Right renal cortex interstitium (tissue), 3 donors: ENCODE data around the gene USP6. TPM values are rescaled to one million over a fixed set of nuclear protein-coding genes. Genes with fewer than 3 reads are reported as not detected.
"Not testable (repeated sequence)": the region's sequence is repeated elsewhere in the genome, so short reads cannot be mapped to it uniquely, and the experiment has no call there.

ENCODE experiments used
- DNase-seq, 3 donors: peaks; one replicate each; pipeline ENCODE4 v3.0.0-alpha.2; 2013; ENCODE audit warnings: low read depth in 3 of 3, low spot score in 2 of 3
- polyA plus RNA-seq, 3 donors: library from polyadenylated mRNA; unstranded; fragments of 120-200 nt; gene quantifications; one replicate each; pipeline ENCODE4 v1.2.1, GENCODE V29; 2013; ENCODE audit not compliant: insufficient read length in 3 of 3

USP6 gene
- polyA plus RNA-seq, 3 donors, result 2.0 to 2.8 (median 2.8) TPM

DNA sequence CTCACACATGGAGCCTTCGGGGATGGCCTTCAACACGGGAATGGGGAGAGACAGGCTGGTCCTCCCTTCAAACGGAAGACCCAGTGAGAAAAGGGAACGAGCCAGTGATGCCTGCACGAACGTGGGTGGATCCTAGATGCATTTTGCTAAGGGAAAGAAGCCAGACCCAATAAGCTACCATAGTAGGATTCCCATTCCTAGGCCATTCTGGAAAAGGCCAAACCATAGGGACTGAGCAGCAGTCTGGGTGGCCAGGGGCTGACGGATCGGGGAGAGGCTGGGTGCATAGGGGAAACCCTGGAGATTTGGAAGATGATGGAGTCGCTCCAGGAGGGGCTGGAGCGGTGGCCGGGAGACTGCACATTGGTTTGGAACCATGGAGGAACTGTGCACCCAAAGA is 18.7 kb downstream of the USP6 start:
- not testable (repeated sequence) for DNase-seq

DNA sequence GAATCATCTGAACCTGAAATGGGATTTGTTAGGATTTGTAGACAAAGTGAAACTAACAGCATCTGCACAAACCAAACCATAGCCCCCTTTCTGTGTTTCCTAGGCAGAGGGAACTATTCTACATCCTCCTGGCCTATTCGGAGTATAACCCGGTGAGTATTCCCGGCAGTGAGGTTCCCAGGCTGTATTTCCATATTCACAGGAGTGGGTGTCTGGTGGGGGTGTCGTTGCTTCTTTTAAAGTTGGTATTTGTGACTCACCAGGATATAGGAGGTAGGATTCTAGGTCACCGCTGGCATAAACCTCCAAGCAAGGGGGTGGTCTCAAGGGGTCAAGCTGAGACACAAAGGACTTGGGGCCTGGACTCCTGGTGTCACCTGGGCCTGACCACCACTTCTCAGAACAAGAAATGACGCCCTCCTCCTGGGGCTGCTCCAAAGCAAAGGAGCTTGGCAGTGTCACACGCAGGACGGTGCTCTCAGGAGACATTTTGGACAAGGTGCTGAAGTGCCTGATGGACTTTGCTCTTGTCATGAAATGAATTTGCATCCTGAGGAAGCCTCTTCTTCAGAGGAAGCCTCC is 19.4 kb downstream of the USP6 start:
- DNase-seq, result not testable (repeated sequence)

DNA sequence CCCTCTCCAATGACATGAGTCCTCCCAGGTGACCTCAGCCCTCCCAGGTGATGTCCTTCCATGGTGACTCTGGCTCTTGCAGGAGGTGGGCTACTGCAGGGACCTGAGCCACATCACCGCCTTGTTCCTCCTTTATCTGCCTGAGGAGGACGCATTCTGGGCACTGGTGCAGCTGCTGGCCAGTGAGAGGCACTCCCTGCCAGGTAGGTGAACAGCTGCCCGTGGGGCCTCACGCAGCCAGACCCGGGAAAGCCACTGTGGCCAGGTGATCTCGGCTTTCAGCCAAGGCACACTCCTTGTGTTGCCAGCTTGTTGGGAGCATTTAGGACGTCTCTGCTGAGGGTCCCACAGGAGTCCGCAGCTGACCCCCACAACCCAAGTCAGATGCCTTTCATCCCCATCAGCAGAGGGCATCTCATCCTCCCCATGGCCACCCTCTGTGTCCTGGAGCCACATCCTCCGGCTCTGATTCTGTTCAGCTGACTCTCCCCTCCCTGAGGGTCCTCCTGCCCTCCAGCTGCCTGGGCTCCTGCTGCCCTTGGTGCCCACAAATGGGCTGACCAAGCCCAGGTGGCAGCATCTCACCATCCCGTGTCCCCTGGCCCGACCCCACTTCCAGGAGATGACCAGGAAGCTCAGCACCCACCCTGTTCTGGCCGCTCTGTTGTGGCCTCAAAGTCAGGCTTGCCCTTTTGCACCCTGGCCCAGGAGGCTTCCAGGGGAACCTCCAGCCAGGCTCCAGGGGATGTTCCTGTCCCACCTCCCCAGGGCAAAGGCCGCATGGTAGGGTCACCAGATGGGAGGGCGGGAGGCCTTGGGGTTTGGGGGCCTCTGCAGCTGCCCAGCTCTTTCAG is 20.1 kb downstream of the USP6 start:
- DNase-seq, result no peak

DNA sequence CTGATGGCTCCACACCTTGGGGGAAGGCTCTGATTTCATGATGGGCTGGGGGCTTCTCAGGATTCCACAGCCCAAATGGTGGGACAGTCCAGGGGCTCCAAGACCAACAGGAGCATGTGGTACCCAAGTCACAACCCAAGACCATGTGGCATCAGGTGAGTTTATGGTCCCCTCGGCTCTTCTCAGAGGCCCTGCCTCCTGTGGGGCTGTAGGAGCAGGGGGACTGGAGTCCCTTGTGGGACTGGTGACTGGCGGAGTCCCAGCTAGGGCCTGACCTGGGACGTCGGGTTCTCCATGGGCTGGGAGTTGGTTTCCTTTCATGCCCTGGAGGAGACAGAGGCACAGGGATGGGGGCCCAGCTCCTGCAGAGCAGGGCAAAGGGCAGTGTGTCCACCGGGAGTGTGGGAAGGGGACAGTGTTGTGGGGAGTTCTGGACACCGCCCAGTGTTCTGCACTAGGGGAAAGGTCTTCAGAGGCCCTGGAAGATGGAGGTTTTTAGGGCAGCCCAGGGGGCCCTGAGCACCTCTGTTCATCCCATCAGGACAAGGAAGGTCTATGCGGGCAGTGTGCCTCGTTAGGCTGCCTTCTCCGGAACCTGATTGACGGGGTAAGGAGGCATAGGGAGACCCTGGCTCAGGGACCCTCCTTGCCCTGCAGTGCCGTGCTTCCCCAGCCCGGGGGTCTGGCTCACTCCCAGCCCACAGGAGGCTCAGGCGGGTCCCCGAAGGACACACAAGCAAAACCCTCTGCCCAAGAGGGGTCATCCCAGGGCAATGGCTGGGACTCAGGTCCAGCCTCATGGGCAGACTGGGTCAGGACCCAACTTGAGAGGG is 21.0 kb downstream of the USP6 start:
- DNase-seq, result not testable (repeated sequence)

DNA sequence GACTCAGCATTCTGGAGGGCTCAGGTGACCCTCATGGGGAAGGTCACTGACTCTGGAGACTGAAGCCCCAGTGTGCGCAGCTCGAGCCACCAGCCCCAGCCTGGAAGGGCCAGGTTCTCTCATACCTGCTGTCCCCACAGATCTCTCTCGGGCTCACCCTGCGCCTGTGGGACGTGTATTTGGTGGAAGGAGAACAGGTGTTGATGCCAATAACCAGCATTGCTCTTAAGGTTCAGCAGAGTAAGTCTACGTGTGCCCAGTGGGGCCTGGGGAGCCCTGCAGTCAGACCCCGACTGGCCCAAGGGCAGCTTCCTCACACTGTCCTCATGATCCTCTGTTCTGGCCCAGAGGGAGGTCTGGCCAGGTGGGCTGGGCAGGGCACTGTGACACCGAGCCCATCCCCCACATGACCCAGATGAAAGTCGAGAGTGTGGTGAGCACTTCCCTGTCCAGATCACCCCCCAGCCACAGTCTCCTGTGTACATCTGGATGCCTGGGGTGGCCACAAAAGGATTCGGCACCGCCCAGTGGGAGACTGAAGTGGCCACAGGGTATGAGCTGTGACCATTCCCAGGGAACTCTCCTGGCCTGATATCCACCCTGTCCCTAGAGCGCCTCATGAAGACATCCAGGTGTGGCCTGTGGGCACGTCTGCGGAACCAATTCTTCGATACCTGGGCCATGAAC is 21.8 kb downstream of the USP6 start:
- not testable (repeated sequence) for DNase-seq

DNA sequence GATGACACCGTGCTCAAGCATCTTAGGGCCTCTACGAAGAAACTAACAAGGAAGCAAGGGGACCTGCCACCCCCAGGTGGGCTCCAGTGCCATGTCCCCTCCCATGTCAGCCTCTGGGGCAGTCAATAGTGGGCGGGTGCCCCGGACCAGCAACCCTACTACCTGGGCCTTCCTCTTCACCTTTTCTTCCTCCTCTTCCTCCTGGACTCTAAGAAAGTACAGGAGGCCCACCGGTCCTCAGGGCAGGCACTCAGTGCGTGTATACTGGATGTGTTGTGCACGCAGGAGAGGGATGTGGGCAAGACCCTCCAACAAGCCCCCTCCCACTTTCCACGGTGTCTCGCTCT is 22.3 kb downstream of the USP6 start:
- DNase-seq, result not testable (repeated sequence)

DNA sequence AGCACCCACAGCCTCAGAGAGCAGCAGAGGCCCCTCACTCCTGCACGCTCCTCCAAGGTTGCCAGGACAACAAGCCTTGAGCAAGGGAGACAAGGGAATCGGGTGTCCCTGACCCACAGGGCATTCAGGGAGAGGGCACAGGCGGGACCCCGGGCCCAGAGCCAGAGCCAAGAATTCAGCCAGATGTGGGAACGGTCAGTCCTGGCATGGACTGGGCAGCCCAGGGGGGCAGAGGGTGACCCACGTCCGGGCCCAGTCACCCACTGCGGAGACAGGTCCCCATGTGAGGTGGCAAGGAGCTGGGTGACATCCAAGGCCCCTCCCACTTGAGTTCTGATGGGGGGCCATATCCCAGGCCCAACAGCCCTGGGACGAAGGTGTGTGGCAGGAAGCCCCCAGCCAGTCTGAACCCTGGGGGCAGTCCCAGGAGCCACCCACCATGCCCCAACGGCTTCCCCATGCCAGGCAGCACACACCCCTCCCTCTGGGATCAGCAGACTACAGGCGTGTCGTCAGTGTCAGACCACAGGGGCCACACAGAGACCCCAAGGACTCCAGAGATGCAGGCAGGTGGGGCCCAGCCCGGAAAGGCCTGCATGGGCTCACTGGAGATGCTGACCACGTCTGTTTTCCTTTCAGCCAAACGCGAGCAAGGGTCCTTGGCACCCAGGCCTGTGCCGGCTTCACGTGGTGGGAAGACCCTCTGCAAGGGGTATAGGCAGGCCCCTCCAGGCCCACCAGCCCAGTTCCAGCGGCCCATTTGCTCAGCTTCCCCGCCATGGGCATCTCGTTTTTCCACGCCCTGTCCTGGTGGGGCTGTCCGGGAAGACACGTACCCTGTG is 23.0 kb downstream of the USP6 start:
- no peak for DNase-seq

DNA sequence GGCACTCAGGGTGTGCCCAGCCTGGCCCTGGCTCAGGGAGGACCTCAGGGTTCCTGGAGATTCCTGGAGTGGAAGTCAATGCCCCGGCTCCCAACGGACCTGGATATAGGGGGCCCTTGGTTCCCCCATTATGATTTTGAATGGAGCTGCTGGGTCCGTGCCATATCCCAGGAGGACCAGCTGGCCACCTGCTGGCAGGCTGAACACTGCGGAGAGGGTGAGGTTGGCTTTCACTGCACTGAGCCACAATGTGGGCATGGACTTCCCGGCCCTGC is 23.6 kb downstream of the USP6 start:
- DNase-seq, result no peak

DNA sequence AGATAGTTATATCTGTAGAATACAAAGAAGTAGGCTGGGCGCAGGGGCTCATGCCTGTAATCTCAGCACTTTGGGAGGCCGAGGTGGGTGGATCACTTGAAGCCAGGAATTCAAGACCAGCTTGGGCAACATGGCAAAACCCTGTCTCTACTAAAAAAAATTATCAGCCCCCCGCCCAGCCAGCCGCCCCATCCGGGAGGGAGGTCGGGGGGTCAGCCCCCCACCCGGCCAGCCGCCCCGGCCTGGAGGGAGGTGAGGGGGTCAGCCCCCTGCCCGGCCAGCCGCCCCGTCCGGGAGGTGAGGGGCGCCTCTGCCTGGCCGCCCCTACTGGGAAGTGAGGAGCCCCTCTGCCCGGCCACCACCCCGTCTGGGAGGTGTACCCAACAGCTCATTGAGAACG is 27.0 kb downstream of the USP6 start:
- DNase-seq, result not testable (repeated sequence)

DNA sequence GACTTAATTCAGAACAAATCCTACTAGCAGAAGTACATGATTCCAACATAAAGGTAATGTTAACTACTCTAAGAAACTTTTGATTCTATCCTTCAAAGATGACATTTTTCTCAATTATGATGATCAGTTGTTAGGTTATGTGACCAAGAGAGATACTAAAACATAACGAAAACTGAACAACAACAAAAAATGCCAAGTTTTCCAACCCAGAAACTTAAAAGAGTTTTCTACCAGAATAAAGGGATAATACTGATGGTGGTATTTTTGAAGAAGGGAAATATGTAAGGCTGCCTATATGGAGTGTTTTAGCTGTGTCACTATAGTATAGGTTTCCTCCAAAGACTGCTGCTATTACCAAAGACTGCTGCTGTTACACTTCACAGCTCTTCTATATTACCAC is 30.3 kb downstream of the USP6 start:
- DNase-seq, result not testable (repeated sequence)

DNA sequence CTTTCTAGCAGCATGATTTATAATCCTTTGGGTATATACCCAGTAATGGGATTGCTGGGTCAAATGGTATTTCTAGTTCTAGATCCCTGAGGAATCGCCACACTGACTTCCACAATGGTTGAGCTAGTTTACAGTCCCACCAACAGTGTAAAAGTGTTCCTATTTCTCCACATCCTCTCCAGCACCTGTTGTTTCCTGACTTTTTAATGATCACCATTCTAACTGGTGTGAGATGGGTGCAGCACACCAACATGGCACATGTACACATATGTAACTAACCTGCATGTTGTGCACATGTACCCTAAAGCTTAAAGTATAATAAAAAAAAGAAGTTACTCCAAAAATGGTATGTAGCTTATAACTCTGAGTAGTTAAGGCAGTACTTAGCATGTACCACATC is 44.9 kb downstream of the USP6 start:
- not testable (repeated sequence) for DNase-seq

DNA sequence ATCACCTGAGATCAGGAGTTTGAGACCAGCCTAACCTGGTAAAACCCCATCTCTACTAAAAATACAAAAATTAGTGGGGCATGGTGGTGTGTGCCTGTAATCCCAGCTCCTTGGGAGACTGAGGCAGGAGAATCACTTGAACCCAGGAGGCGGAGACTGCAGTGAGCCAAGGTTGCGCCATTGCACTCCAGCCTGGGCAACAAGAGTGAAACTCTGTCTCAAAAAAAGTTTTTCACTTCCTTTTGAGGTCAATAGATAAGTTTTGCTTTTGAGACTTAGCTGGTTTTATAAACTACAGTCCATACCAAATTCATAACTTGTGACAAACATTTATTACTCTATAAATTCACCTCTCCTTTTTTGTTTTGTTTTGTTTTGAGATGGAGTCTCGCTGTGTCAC is 46.0 kb downstream of the USP6 start:
- not testable (repeated sequence) for DNase-seq

DNA sequence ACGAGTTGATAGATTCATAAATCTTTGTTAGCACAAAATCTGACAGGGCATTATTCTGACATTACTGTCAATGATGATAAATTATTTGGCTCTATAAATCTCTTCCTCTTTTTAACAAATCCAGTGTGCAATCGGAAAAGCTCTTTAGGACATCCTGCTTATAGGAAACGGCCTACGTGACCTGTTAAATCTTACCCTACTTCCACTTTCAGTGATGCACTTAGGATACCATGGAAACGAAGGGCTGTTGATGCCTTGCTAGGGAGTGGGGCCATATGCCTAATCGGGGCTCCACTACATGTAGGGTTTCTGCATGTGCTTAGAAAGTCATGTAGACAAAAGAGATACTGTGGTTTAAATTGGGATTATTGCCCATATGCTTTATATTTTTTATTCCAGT is 48.6 kb downstream of the USP6 start:
- no peak for DNase-seq

DNA sequence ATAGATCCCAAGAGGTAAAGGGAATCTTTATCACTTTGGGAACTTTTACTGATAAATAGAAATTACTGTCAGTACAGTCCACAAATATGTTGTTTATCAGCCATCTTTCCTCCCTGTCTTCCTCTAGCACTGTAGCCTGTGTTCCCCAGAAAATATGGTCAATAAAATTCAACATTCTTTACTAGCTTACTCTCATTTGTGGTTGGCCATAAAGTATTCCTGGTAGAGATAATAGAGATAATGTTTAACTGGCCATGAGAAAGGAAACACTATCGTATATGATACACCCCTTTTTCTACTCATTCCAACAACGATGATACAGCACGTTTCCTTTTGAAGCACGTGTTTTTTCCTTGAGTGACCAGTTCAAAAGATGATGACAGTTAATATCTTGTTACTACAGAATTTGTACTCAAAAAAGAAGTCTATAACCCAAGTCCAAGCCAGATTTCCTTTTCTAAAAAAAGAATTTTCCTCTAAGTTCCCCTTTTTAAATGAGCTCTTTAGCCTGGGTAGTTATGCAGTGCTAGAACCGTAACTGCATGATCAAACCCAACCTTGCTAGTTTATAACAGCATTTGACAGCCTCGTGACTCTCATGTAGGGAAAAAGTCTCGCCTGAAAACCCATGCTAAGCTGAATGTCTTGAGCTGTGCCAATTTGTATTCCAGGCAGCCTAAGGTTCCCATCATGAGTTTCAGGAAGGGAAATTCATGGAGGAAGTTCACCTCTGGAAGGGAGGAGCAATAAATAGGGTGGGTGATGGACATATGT is 50.1 kb downstream of the USP6 start:
- not testable (repeated sequence) for DNase-seq

DNA sequence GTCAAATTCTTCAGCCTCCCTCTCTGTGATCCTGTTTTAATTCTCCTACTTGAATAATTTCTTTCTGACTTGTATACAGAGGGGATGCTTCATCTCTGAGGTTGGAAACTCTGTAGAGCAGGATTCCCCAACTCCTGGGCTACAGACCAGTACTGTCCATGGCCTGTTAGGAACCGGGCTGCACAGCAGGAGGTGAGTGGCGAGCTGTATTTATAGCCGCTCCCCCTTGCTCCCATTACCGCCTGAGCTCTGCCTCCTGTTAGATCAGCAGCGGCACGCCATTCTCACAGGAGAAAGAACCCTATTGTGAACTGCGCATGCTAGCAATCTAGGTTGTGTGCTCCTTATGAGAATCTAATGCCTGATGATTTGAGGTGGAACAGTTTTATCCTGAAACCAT is 59.2 kb downstream of the USP6 start:
- DNase-seq, result not testable (repeated sequence)

DNA sequence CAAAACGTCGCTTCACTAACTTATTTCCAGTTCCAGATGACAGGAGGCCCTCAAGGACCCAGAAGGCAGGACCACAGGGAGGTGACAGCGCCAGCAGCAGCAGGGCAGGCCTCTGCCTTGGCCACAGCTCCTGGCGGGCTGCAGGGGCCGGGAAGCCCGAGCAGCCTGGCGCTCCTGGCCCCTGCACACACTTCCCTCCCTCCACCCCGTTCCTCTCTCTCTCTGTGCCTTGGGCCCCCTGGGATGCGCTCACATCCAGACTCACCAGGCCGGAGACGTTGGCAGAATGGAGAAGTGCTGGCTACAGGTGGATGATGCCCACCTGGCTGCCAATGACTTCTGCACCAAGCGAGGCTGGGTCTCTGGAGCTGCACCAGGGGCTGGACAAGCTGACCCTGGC is 63.2 kb downstream of the USP6 start:
- DNase-seq, result no peak

DNA sequence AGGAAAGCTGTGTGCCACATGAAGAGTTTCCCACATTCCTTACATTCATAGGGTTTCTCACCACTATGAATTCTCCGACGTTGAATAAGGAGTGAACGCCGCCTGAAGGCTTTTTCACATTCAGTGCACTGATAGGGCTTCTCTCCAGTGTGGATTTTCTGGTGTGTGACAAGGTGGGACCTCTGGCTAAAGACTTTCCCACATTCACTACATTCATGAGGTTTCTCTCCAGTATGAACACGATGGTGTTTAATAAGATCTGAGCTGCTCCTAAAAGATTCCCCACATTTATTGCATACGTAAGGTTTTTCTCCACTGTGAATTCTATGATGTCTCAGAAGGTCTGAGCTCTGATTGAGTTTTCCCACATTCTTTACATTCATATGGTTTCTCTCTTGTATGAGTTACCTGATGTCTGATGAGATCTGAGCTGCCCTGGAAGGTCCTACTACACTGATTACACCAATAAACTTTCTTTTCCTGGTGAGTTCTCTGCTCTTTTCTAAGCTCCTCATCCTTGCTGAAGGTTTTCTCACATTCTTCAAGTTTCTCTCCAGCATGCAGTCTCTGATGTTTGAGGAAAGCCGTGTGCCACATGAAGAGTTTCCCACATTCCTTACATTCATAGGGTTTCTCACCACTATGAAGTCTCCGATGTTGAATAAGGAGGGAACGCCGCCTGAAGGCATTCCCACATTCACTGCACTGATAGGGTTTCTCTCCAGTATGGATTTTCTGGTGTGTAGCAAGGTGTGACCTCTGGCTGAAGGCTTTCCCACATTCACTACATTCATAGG is 65.9 kb downstream of the USP6 start:
- no peak for DNase-seq

DNA sequence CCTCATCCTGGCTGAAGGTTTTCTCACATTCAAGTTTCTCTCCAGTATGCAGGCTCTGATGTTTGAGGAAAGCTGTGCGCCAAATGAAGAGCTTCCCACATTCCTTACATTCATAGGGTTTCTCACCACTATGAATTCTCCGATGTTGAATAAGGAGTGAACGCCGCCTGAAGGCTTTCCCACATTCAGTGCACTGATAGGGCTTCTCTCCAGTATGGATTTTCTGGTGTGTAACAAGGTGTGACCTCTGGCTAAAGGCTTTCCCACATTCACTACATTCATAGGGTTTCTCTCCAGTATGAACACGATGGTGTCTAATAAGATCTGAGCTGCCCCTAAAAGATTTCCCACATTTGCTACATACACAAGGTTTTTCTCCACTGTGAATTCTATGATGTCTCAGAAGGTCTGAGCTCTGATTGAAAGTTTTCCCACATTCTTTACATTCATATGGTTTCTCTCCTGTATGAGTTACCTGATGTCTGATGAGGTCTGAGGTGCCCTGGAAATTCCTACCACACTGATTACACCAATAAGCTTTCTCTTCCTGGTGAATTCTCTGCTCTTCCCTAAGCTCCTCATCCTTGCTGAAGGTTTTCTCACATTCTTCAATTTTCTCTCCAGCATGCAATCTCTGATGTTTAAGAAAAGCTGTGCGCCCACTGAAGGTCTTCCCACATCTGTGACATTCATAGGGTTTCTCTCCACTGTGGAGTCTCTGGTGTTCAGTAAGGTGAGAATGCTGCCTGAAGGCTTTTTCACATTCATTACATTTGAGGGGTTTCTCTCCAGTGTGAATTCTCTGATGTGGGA is 67.0 kb downstream of the USP6 start:
- no peak for DNase-seq
